HG02870 (cell line): ENCODE results near the gene ATP6V0D1.

Experiments
- ATAC-seq: cut with Tn5 transposase; IDR thresholded peaks from one replicate; pipeline ENCODE4 v1.9.1; 2021; ENCODE audit warnings: mild to moderate bottlenecking, moderate library complexity; ENCODE audit not compliant: unreplicated experiment

The ATP6V0D1 gene

DNA sequence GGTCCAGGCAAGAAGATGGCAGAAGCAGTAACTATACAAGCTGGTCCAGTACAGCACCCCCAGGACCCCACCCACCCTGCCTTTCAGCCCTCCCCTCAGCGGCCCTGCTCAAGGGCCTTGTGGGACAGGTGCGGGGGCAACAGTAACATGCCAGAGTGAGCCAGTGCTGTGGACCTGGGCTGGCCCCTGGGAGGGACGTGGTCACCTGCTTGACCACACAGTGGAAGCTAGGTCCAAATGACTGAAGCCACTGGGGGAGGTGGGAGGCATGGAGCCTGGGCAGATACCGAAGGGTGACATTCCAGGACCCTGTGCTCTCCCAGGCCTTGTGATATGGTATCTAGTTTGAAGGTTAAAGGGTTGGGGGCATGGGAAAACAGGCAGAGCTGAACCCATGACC, 17.3 kb downstream of the ATP6V0D1 start:
- ATAC-seq: no peak

DNA sequence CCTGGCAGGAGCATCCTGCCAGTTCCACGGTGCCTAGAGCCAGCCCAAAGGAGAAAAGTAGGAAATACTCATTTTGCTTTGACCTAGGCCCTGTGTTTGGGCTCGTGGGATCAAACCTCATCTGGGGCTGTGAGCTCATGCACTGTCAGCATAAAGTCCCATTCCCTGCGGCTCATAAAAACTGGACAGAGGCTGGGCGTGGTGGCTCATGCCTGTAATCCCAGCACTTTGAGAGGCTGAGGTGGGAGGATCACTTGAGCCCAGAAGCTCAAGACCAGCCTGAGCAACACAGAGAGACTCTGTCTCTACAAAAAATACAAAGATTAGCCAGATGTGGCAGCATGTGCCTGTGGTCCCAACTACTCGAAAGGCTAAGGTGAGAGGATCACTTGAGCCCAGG, 17.9 kb downstream of the ATP6V0D1 start:
- ATAC-seq: no peak

GRCh38 chr16:67462279-67462655, 18.7 kb downstream of the ATP6V0D1 start:
- ATAC-seq: no peak

- ATAC-seq: no peak
Measured at GRCh38 chr16:67461600-67462278, 19.2 kb downstream of the ATP6V0D1 start.

DNA sequence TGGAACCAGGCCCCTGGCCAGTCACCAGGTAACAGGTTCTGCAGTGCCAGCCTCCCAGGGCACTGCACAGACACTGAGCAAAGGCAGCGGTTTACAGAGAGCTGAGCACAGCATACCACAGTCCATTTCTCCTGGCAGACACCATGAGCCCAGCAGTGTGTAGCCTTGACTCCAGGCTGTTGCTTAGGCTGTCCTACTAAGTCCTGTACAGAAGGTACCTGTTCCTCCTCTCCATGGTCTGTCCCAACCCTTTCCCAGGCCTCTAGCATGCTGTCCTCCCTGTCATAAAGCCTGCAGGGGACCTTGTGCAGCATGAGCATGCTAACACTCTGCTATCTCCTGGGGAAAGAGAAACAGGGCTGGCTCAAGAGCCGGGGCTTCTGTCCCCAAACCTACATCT, 20.0 kb downstream of the ATP6V0D1 start:
- no peak for ATAC-seq

DNA sequence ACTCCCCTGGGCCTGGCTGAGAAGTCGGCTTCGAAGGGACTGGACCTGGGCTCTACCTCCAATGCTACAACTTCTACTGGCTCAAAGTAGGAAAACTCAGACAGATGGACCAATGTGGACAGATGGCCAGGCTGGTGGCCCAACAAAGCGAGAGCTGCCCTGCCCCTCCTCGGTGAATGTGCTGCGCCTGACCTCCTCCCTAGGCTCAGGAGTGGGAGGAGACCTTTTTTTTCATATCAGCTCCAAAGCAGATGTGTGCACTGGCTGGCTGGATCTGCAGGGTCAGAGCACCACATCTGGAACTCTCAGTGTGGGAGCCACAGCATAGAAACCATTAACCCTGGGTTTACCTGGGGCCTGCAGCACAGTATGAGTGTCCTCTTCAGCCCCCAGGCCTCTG, 20.8 kb downstream of the ATP6V0D1 start:
- ATAC-seq: no peak

DNA sequence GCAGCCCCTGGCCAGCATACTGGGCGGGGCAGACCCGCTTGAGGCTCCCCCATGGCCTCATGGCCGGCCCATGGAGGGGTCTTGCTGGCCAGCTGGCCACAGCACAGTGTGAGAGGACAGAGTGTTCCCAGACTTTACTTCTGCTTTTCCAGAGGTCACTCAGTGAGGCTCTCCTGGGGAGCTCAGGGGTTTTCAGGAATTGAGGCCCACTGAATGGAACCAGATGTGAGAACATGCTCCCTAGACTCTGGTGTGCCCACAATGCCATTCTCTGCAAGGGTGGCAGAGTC, 21.2 kb downstream of the ATP6V0D1 start:
- ATAC-seq: no peak

GRCh38 chr16:67459066-67459860, 21.7 kb downstream of the ATP6V0D1 start:
- ATAC-seq: no peak

GRCh38 chr16:67458121-67458641, 22.8 kb downstream of the ATP6V0D1 start:
- no peak for ATAC-seq

DNA sequence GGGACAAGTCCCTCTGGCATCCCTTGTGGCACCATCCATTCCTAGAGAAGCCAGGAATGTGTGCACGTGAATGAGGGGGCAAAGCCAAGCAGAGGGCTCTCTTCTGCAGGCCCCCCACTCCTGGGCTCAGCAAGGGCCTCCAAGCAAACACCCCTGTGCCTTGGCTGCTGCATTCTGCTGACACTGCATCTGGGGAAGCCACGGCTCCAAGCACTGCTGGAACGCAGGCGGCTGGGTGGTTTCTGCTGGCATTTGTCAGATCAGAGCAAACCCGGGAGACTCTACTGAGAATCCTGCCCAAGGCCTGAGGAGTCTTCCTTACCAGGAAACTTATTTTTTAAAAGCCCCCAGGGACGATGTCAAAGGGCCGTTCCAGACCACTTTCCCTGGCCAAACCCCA, 23.3 kb downstream of the ATP6V0D1 start:
- no peak for ATAC-seq

DNA sequence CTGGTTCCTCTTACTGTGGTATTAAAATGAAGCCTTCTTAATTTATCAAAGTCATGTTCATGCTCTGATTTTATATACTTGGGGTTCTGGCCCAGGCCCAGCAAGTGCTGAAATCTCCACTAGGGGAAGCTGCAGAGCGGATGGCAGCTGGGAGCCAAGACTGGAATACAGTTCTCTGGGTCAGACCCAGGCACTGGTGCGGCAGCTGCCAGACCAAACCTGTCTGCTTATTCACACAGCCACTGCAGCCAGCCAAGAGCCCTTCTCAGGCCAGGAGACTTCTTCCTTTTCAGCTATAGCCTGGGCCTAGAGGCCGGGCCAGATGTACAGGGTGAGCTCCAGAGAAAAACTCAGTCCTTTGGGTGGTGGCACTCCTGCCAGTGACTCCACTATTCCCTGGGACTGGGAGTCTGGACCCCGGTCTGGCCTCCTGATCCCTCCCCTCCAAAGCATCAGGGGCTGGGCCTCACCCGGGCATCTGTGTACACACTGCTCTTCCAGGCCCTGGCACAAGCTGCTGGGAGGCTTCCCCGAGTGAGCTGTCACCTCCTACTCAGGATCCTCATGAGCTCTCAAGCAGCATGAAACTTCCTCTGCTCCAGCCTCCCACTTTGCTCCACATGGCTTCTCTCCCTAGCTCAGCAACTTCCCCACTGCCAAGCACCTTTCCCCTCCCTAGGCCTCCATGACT, 24.4 kb downstream of the ATP6V0D1 start:
- no peak for ATAC-seq

- ATAC-seq: no peak
Measured at GRCh38 chr16:67454852-67455251, 26.1 kb downstream of the ATP6V0D1 start.

DNA sequence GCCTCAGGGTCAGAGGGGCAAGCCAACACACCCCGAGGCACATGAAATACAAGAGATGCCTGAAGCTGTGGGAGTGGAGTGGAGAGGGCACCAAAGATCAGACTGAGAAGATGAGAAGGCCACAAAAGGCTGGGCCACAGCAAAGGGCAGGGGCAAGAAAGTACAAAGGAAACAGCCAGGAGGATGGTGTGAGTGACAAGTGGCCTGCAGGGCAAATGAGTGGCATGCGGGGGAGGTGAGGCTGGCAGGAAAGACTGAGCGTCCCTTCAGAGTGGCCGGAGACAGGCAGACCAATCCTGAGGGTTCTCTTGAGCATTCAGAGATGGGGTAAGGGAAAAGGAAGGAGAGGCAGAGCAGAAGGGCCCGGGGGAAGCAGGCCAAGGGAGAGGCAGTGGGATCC, 26.9 kb downstream of the ATP6V0D1 start:
- no peak for ATAC-seq

GRCh38 chr16:67451704-67452435, 29.1 kb downstream of the ATP6V0D1 start:
- no peak for ATAC-seq

DNA sequence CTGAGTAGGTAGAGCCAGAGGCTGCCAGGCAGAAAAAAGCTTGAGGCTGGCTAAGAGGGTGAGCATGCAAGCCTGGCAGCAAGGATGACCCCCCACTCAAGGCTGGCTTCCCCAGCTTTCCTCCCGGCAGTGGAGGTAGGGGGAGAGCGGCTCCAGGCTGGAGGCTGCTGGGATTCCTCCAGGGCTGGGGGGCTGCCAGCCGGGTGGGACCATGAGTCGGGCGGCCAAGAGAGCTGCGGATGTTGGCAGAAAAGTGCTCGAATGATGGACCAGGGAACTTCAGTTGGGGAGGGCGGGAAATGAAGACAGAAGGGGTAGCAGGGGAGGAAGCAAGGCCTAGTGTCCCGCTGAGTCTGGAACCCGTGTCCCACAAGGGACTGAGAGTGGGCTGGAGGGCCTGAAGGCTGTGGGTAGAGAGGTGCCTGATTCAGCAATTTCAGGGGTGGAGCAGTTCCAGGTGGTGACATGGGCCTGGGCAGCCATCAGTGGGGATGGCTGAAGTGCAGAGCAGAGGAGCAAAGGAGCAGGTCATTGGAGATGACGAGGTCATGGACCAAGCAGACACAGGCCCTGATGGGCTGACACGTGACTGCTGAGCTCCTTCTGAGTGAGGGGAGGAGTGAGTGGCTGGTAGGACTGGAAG, 29.8 kb downstream of the ATP6V0D1 start:
- ATAC-seq: no peak

DNA sequence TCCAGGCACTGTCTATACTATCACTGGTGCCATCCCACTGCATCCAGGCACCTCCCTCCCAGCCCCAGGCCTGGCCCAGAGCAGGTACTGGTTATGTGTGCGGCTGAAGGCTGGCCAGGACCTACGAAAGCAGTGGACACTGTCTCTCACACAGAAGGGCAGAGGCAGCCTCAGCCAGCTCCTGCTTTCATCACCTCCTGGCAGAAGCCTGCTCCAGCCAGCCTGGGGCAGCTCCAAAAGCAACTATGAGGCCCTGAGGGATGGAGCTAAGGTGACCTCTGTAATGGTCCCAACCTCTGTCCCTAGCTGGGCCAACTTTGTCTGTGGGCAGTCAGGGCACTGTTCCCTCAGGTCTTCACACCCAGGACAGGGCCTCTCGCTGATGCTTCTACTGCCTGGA, 31.2 kb downstream of the ATP6V0D1 start:
- ATAC-seq: no peak

DNA sequence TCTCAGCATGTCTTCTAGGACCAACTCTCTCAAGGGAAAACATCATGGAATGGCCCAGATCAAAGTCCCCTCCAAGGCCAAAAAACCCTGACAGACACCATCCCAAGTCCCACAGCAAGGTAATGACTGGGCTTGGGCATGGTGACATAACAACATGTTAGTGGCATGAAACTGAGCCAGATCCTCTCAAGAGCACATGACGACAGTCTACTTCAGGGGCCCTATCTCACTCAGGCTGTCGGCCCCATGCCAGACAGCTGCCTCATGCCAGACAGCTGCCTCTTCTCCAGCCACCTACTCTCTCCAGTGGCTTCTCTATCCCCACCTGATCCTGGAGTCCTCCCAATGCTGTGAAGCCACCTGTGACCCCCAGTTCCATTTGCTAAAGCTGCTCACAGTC, 31.6 kb downstream of the ATP6V0D1 start:
- ATAC-seq: no peak

- ATAC-seq: no peak
Measured at GRCh38 chr16:67448580-67448979, 32.4 kb downstream of the ATP6V0D1 start.

DNA sequence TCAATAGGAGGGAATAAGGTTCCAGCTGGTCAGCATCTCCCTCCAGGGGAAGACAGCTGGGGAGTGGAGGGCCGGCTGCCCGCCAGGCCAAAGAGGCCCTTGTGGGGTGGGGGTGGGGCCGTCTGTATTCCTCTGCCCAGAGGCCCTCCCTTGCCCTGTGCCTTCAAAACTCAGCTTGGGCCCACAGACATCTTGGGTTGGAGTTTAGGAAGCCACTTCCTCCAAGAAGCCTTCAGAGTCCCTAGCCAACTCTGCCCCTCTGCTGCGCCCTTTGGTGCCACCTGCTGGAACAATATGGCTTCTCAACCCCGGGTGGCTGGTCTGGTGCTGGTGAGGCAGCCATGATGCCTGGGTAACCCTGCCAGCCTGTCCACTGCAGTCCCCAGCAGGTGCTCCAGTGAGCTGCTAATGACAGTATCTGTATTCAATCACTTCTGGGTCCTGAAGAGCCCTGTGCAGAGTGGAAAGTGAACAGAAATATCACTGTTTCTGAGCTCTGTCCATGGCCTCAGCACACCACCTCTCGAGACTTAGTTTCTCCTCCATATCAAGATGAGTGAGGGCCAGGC, 33.4 kb downstream of the ATP6V0D1 start:
- ATAC-seq: no peak

GRCh38 chr16:67446968-67447507, 33.9 kb downstream of the ATP6V0D1 start:
- ATAC-seq: no peak
